VCaP (cell line): ENCODE data around the gene PRKCH.

Source experiments
- H3K27ac ChIP-seq: fragments of 450-650 bp; 2 replicates; pipeline ENCODE4 v1.5.1; 2017
- CTCF ChIP-seq: fragments of 450-650 bp; conservative IDR thresholded peaks from 2 replicates; pipeline ENCODE4 v1.5.1; 2017; ENCODE audit warnings: mild to moderate bottlenecking, moderate library complexity

The PRKCH gene

GRCh38 chr14:61574514-61574807, 253.1 kb downstream of the PRKCH start:
- H3K27ac ChIP-seq, result no peak overlapping the region
- no peak for TF ChIP-seq CTCF

GRCh38 chr14:61575126-61575525, 253.7 kb downstream of the PRKCH start:
- no peak overlapping the region for H3K27ac ChIP-seq
- TF ChIP-seq CTCF, result no peak

- no peak for TF ChIP-seq CTCF
- H3K27ac ChIP-seq, result no peak overlapping the region
These were observed 254.3 kb downstream of the PRKCH start for GRCh38 chr14:61575551-61576150.

- H3K27ac ChIP-seq, result no peak overlapping the region
- TF ChIP-seq CTCF, result no peak
These were observed 256.1 kb downstream of the PRKCH start for GRCh38 chr14:61577506-61577931.

- no peak for TF ChIP-seq CTCF
- no peak overlapping the region for H3K27ac ChIP-seq
These were observed 257.4 kb downstream of the PRKCH start for GRCh38 chr14:61578745-61579144.

- TF ChIP-seq CTCF, result no peak
These were observed 260.0 kb downstream of the PRKCH start for GRCh38 chr14:61581340-61581739.

GRCh38 chr14:61581955-61582615, 260.7 kb downstream of the PRKCH start:
- no peak overlapping the region for H3K27ac ChIP-seq
- no peak for TF ChIP-seq CTCF

More at GRCh38 chr14:61581340-61581739, 260.0 kb downstream of the PRKCH start:
- no peak overlapping the region for H3K27ac ChIP-seq
